H1 (cell line): ENCODE measurements around the gene PHACTR2. TPM values are rescaled to one million over a fixed set of nuclear protein-coding genes. Genes with fewer than 3 reads are reported as not detected.

ENCODE experiments used
- CTCF ChIA-PET: fragments of 300-600 bp; sonication (Branson Sonifier 250); formaldehyde crosslinking; loops from one replicate; lab custom pipeline; 2021; ENCODE audit not compliant: partially characterized antibody; lab: Charles Lee
- POLR2A ChIA-PET: fragments of 300-600 bp; sonication (Branson Sonifier 250); formaldehyde crosslinking; loops from one replicate; lab custom pipeline; 2021; ENCODE audit warnings: inconsistent platforms; ENCODE audit not compliant: partially characterized antibody; lab: Charles Lee
- DNase-seq, 2 experiments: peaks; one replicate each; pipeline versions ENCODE4 v3.0.0 to v3.0.0-alpha.2; 2010 to 2022; ENCODE audit warnings: low spot score in 2 of 2, low read depth in 1 of 2, mixed read lengths in 1 of 2
- FAIRE-seq: peaks from 2 replicates; lab custom pipeline; 2011; peaks lifted over from hg19 to GRCh38; lab: Jason Lieb, UNC
- H2AFZ ChIP-seq: 2 replicates; pipeline ENCODE4 v1.8.1; 2012; ENCODE audit warnings: low read length, inconsistent platforms
- H2AK5ac ChIP-seq: 2 replicates; pipeline ENCODE4 v1.6.1; 2013; ENCODE audit warnings: low read depth, low read length
- H2BK120ac ChIP-seq: replicated peaks from 2 replicates; pipeline ENCODE3; 2013; ENCODE audit warnings: low read depth, low read length, inconsistent platforms
- H2BK12ac ChIP-seq: 2 replicates; pipeline ENCODE4 v1.6.1; 2013; ENCODE audit warnings: low read depth, low read length
- H2BK15ac ChIP-seq: 2 replicates; pipeline ENCODE4 v1.6.1; 2013; ENCODE audit warnings: low read length
- H2BK20ac ChIP-seq: 2 replicates; pipeline ENCODE4 v1.6.1; 2013; ENCODE audit warnings: low read length
- H2BK5ac ChIP-seq: 2 replicates; pipeline ENCODE4 v1.6.1; 2013; ENCODE audit warnings: low read depth, low read length
- H3K14ac ChIP-seq: 2 replicates; pipeline ENCODE4 v1.6.1; 2013; ENCODE audit warnings: inconsistent platforms; ENCODE audit not compliant: insufficient read length
- H3K18ac ChIP-seq: 2 replicates; pipeline ENCODE4 v1.6.1; 2013; ENCODE audit warnings: low read length; ENCODE audit errors: extremely low read depth
- H3K23ac ChIP-seq: 2 replicates; pipeline ENCODE4 v1.6.1; 2013; ENCODE audit warnings: inconsistent platforms; ENCODE audit not compliant: insufficient read length
- H3K23me2 ChIP-seq: 2 replicates; pipeline ENCODE4 v1.6.1; 2013; ENCODE audit warnings: low read depth, low read length
- H3K27ac ChIP-seq: 2 replicates; pipeline ENCODE4 v1.6.1; 2011; ENCODE audit warnings: low read depth, low read length, inconsistent platforms
- H3K27me3 ChIP-seq, 4 experiments: replicated peaks in 1 of 4; 1 replicate in 1 of 4; 2 replicates in 3 of 4; pipeline versions ENCODE4 v1.6.1 to v1.8.1; 2011 to 2013; ENCODE audit warnings: low read length in 3 of 4, mild to moderate bottlenecking in 3 of 4, inconsistent platforms in 2 of 4, mixed read lengths in 2 of 4, moderate library complexity in 1 of 4; ENCODE audit not compliant: control insufficient read depth in 3 of 4, insufficient read depth in 3 of 4; ENCODE audit errors: extremely low read depth in 1 of 4
- H3K36me3 ChIP-seq, 4 experiments: 2 replicates each; pipeline versions ENCODE4 v1.6.1 to v1.8.1; 2011 to 2013; ENCODE audit warnings: mild to moderate bottlenecking in 4 of 4, low read length in 3 of 4, moderate library complexity in 2 of 4, control low read depth in 1 of 4, inconsistent platforms in 1 of 4; ENCODE audit not compliant: insufficient read depth in 4 of 4, control insufficient read depth in 2 of 4
- H3K4ac ChIP-seq: replicated peaks from 2 replicates; pipeline ENCODE3; 2013; ENCODE audit warnings: low read length, low read depth, mixed read lengths, inconsistent platforms; ENCODE audit not compliant: insufficient read length
- H3K4me1 ChIP-seq, 4 experiments: replicated peaks in 1 of 4; 1 replicate in 1 of 4; 2 replicates in 3 of 4; pipeline versions ENCODE4 v1.6.1 to v1.8.1; 2011 to 2013; ENCODE audit warnings: low read length in 3 of 4, inconsistent platforms in 2 of 4, mixed read lengths in 1 of 4; ENCODE audit not compliant: insufficient read depth in 4 of 4, control insufficient read depth in 3 of 4
- H3K4me2 ChIP-seq, 2 experiments: 2 replicates each; pipeline versions ENCODE4 v1.6.1 to v1.8.1; 2011 to 2013; ENCODE audit warnings: low read depth in 2 of 2, low read length in 2 of 2, control low read depth in 1 of 2, inconsistent platforms in 1 of 2, mild to moderate bottlenecking in 1 of 2; ENCODE audit not compliant: insufficient read depth in 1 of 2
- H3K4me3 ChIP-seq, 4 experiments: fragments of 200-600, 300-600 bp in 1 of 4; sonication (generic), shearing (Covaris generic), sonication (Bioruptor Twin) in 1 of 4; 2 replicates each; pipeline versions ENCODE4 v1.5.1 to v1.8.1; 2011 to 2016; ENCODE audit warnings: low read length in 4 of 4, low read depth in 3 of 4, control low read depth in 2 of 4, inconsistent platforms in 2 of 4, mild to moderate bottlenecking in 2 of 4, mixed read lengths in 1 of 4, moderate library complexity in 1 of 4; ENCODE audit not compliant: insufficient read depth in 2 of 4; ENCODE audit errors: extremely low read depth in 1 of 4
- H3K56ac ChIP-seq: replicated peaks from 2 replicates; pipeline ENCODE3; 2013; ENCODE audit warnings: low read depth, mild to moderate bottlenecking, mixed read lengths, low read length, inconsistent platforms; ENCODE audit not compliant: insufficient read length
- H3K79me1 ChIP-seq: 2 replicates; pipeline ENCODE4 v1.6.1; 2013; ENCODE audit warnings: low read depth, low read length, control low read depth
- H3K79me2 ChIP-seq, 2 experiments: 2 replicates each; pipeline versions ENCODE4 v1.6.1 to v1.8.1; 2012 to 2013; ENCODE audit warnings: low read length in 2 of 2, mild to moderate bottlenecking in 2 of 2, inconsistent platforms in 1 of 2; ENCODE audit not compliant: insufficient read depth in 2 of 2, control insufficient read depth in 1 of 2
- H3K9ac ChIP-seq, 4 experiments: replicated peaks in 1 of 4; 1 replicate in 1 of 4; 2 replicates in 3 of 4; pipeline versions ENCODE4 v1.6.1 to v1.8.1; 2011 to 2013; ENCODE audit warnings: low read depth in 3 of 4, low read length in 3 of 4, control low read depth in 2 of 4, mild to moderate bottlenecking in 2 of 4, moderate library complexity in 2 of 4, inconsistent platforms in 1 of 4; ENCODE audit errors: extremely low read depth in 1 of 4
- H3K9me3 ChIP-seq, 2 experiments: 2 replicates each; pipeline versions ENCODE4 v1.6.1 to v1.8.1; 2012 to 2013; ENCODE audit warnings: mild to moderate bottlenecking in 2 of 2, moderate library complexity in 2 of 2, control low read depth in 1 of 2, inconsistent platforms in 1 of 2, low read depth in 1 of 2, low read length in 1 of 2, mixed read lengths in 1 of 2; ENCODE audit not compliant: insufficient read depth in 2 of 2
- H4K20me1 ChIP-seq, 2 experiments: replicated peaks in 1 of 2; 2 replicates each; pipeline versions ENCODE3 to v1.8.1; 2011 to 2013; ENCODE audit warnings: inconsistent platforms in 2 of 2, low read length in 2 of 2, mild to moderate bottlenecking in 1 of 2; ENCODE audit not compliant: insufficient read depth in 2 of 2, control insufficient read depth in 1 of 2
- H4K5ac ChIP-seq: 2 replicates; pipeline ENCODE4 v1.6.1; 2013; ENCODE audit warnings: low read length, low read depth, mixed read lengths, inconsistent platforms; ENCODE audit not compliant: insufficient read length
- H4K8ac ChIP-seq: 2 replicates; pipeline ENCODE4 v1.8.0; 2013; ENCODE audit warnings: mild to moderate bottlenecking, moderate library complexity, low read length, inconsistent platforms; ENCODE audit not compliant: insufficient read depth; ENCODE audit errors: extremely low read depth
- H4K91ac ChIP-seq: replicated peaks from 2 replicates; pipeline ENCODE3; 2013; ENCODE audit warnings: low read length, mixed read lengths, inconsistent platforms; ENCODE audit not compliant: insufficient read length
- CEBPB ChIP-seq: IDR thresholded peaks from 2 replicates; pipeline ENCODE4 v1.6.1; 2012; ENCODE audit warnings: low read depth, low read length
- GABPA ChIP-seq: IDR thresholded peaks from 2 replicates; pipeline ENCODE4 v1.6.1; 2011; ENCODE audit warnings: mild to moderate bottlenecking, low read length, moderate library complexity, borderline replicate concordance; ENCODE audit not compliant: insufficient read depth
- KDM4A ChIP-seq: IDR thresholded peaks from one replicate; pipeline ENCODE4 v1.7.1; 2012; ENCODE audit warnings: low read depth, mild to moderate bottlenecking, moderate library complexity, low read length, inconsistent platforms; ENCODE audit not compliant: severe bottlenecking
- RNF2 ChIP-seq: fragments of 200-900, 300-1000 bp; sonication (generic); IDR thresholded peaks from 2 replicates; pipeline ENCODE4 v1.7.1; 2016; ENCODE audit warnings: borderline replicate concordance, low read depth, mild to moderate bottlenecking, antibody characterized with exemption, low read length; ENCODE audit not compliant: poor library complexity, severe bottlenecking; ENCODE audit errors: missing control alignments
- SAP30 ChIP-seq: fragments of 300-600 bp; sonication (generic); IDR thresholded peaks from 2 replicates; pipeline ENCODE4 v1.7.1; 2012; ENCODE audit warnings: low read length, moderate library complexity, mild to moderate bottlenecking, inconsistent platforms; ENCODE audit not compliant: insufficient read depth, insufficient replicate concordance
- SP1 ChIP-seq: IDR thresholded peaks from 2 replicates; pipeline ENCODE4 v1.6.1; 2011; ENCODE audit warnings: low read depth, low read length
- SP2 ChIP-seq: IDR thresholded peaks from 2 replicates; pipeline ENCODE4 v1.6.1; 2012; ENCODE audit warnings: mild to moderate bottlenecking, low read length, inconsistent platforms
- TAF1 ChIP-seq: IDR thresholded peaks from 2 replicates; pipeline ENCODE4 v1.6.1; 2011; ENCODE audit warnings: mild to moderate bottlenecking, low read depth, low read length
- TAF7 ChIP-seq: optimal IDR thresholded peaks from 2 replicates; pipeline ENCODE3; 2011; ENCODE audit warnings: low read depth, mild to moderate bottlenecking, inconsistent platforms, low read length, moderate library complexity, borderline replicate concordance
- TBP ChIP-seq: IDR thresholded peaks from 2 replicates; pipeline ENCODE4 v1.6.1; 2011; ENCODE audit warnings: low read depth, low read length, improper control_type of control experiment
- TCF12 ChIP-seq: IDR thresholded peaks from 2 replicates; pipeline ENCODE4 v1.6.1; 2011; ENCODE audit warnings: low read depth, mild to moderate bottlenecking, low read length
- WGBS, 2 experiments: shearing (Covaris generic) in 1 of 2; methylation state at CpG; one replicate each; pipeline versions ENCODE4 v1.1.6 to v1.1.7; 2013 to 2015; ENCODE audit warnings: low lambda C conversion rate in 2 of 2, mixed read lengths in 2 of 2, inconsistent platforms in 1 of 2, low coverage in 1 of 2, missing lambda C conversion rate in 1 of 2; ENCODE audit not compliant: insufficient replicate concordance in 2 of 2, insufficient coverage in 1 of 2, insufficient read length in 1 of 2; ENCODE audit errors: extremely low coverage in 1 of 2, missing lambda C conversion rate in 1 of 2; 5-methylcytosine and 5-hydroxymethylcytosine counted together
- polyA plus RNA-seq, 7 experiments: library from polyadenylated mRNA; depleted of rRNA in 3 of 7; stranded (reverse) in 5 of 7; unstranded in 2 of 7; fragments of >200 nt in 5 of 7; fragments of 200-250 nt in 2 of 7; gene quantifications; 1 replicate in 5 of 7; 2 replicates in 1 of 7; 4 replicates in 1 of 7; pipeline versions ENCODE4 v1.2.1 to v1.2.3, GENCODE V29; 2011 to 2013; ENCODE audit warnings: missing spikeins in 2 of 7, mixed read lengths in 2 of 7
- total RNA-seq: library from RNA; stranded (reverse); fragmentation: NEBNext Ultra II Directional; extraction: Animal tissue kit (Norgen Biotek cat#: 25700); gene quantifications from 2 replicates; pipeline ENCODE4 v1.2.1, GENCODE V29; 2021
- TF ChIP-seq, protein P1 (sequence below), 3 experiments: IDR thresholded peaks; 1 replicate in 2 of 3; 2 replicates in 1 of 3; pipeline versions ENCODE4 v1.5.1 to v1.6.1; 2011; ENCODE audit warnings: low read length in 3 of 3, mild to moderate bottlenecking in 3 of 3, inconsistent platforms in 2 of 3, low read depth in 1 of 3, moderate library complexity in 1 of 3; ENCODE audit not compliant: insufficient read depth in 1 of 3; ENCODE audit errors: control extremely low read depth in 1 of 3

PHACTR2 gene
- total and polyA plus RNA-seq, 2 of the 8 experiments (the other 6 are each of a cell fraction or from before 2014, with no cell fraction given), result 16.9 to 131 TPM

DNA sequence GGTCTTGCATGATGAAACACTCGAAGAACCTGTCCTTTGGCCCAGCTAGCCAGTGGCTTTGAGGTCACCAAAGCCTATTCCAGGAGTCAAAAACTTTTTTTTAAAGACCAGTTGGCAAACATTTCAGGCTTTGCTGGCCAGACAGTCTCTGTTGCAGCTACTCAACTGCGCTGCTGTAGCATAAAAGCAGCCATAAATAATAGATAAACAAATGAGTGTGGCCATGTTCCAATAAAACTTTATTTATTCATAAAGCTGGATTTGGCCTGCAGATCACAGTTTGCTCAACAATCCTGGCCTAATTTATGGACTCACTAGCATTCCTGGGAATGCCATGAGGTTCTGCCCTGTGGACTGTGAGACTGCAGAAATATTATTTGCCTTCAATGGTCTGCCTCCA lies 96.6 kb downstream of the PHACTR2 start:
- Histone ChIP-seq H3K18ac (no peak overlapping the region), H3K4ac (no peak overlapping the region), H4K5ac (no peak overlapping the region), H3K79me2 (no peaks in the 10 kb centered on the region), H3K56ac (no peak overlapping the region), H2BK12ac (no peak overlapping the region), H3K27ac (no peak overlapping the region), H3K4me2 (no peak overlapping the region), H3K36me3 (peaks cover 5 to 74% (median 30%) of the 10 kb centered on the region in 4 experiments), H4K91ac (no peak overlapping the region), H2BK15ac (no peak overlapping the region), H2BK5ac (no peak overlapping the region), H3K27me3 (no peaks in the 10 kb centered on the region), H2BK120ac (no peak overlapping the region), H3K9ac (no peak overlapping the region), H3K9me3 (no peaks in the 10 kb centered on the region), H4K8ac (no peak overlapping the region), H3K4me3 (no peak overlapping the region), H4K20me1 (no peaks in the 10 kb centered on the region), H3K79me1 (no peaks in the 10 kb centered on the region), H2AK5ac (no peak overlapping the region), H2BK20ac (no peak overlapping the region), H2AFZ (no peak overlapping the region), H3K14ac (no peak overlapping the region), H3K23me2 (no peaks in the 10 kb centered on the region), H3K4me1 (no peaks in the 10 kb centered on the region), H3K23ac (no peak overlapping the region)
- WGBS, 2 experiments, result 100% methylated on average over 2 of the region's 2 CpGs; no CpG with 5 or more reads in 1 of the 2 experiments
- POLR2A ChIA-PET, result interaction anchor here (1.1 kb wide), 1 partner anchor 9 kb away, joined by 3 read pairs; no protein-coding TSS in a partner anchor
- DNase-seq (no peak), FAIRE-seq (no peak)
- CTCF ChIA-PET, result interaction anchor here (0.7 kb wide), 1 partner anchor 1166 kb away, joined by 3 read pairs; no protein-coding TSS in a partner anchor
- no peak for TF ChIP-seq TCF12
- TF ChIP-seq TBP, result no peak
- TF ChIP-seq, protein P1, sequence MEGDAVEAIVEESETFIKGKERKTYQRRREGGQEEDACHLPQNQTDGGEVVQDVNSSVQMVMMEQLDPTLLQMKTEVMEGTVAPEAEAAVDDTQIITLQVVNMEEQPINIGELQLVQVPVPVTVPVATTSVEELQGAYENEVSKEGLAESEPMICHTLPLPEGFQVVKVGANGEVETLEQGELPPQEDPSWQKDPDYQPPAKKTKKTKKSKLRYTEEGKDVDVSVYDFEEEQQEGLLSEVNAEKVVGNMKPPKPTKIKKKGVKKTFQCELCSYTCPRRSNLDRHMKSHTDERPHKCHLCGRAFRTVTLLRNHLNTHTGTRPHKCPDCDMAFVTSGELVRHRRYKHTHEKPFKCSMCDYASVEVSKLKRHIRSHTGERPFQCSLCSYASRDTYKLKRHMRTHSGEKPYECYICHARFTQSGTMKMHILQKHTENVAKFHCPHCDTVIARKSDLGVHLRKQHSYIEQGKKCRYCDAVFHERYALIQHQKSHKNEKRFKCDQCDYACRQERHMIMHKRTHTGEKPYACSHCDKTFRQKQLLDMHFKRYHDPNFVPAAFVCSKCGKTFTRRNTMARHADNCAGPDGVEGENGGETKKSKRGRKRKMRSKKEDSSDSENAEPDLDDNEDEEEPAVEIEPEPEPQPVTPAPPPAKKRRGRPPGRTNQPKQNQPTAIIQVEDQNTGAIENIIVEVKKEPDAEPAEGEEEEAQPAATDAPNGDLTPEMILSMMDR (IDR thresholded peaks at IDR 0.05; ENCODE audit: control extremely low read depth in 1 of 3, insufficient read depth in 1 of 3, low read depth in 1 of 3, low read length in 3 of 3), result no peak
- TF ChIP-seq TAF7, result no peak
- no peak for TF ChIP-seq SP2
- TF ChIP-seq CEBPB, result no peak
- TF ChIP-seq GABPA, result no peak
- no peak for TF ChIP-seq RNF2
- TF ChIP-seq SP1, result no peak
- TF ChIP-seq KDM4A, result no peak
- TF ChIP-seq TAF1, result no peak
- TF ChIP-seq SAP30, result no peak
